Myometrial cell (primary cell): ENCODE results near the gene RND1. TPM values are rescaled to one million over a fixed set of nuclear protein-coding genes. Genes with fewer than 3 reads are reported as not detected.

Experiments used
- total RNA-seq: library from RNA; depleted of rRNA; stranded (reverse); fragments of >200 nt; gene quantifications from 2 replicates; pipeline ENCODE4 v1.2.3, GENCODE V29; 2015

Gene RND1
- 0.29 TPM in 1 of 2 replicates, not detected in the other for total RNA-seq

GRCh38 chr12:48865281-48866051 is at the start of gene RND1:
RND1 (minus strand) TSS chr12:48865870; CDS start chr12:48865767, 103 bp downstream.

DNA sequence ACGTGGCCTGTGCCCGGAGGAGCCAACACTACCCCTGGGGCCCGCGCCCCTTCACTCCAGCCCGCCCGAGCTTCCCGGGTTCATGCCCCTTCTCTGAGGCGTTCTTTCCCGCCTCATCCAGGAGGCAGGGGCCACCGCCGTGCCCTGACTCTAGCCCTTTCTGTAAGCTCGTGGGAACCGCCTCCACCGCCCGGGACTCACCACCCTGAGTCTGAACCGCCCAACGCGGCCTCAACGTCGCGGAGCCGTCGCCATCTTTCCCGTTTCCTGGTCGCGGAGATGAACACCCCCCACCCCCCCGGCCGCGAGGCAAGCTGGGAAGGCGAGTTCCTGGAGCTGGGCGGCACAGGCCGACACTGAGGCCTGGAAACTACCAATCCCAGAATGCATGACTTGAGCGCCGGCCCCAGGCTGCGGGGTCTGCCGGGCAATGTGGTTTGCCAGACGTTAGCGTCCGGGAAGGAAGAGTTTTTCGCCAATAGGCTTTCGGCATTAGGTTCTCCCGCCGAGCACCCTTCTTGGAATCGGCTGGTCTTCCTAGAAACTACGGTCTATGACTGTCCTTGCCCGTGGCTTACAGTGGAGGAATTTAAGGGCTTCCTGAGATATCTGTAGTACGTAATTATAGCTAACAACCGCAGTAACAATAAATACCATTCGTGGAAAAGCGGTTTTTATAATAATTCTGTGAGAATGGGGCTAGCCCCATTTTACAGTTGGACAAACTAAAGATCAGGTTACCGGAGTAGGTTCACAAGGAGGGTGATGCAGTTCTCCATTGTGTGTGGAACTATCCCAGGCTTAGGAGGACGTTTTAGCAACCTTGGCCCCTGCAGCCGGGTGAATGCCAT is 13.6 kb downstream of the RND1 start, which contains the start of gene DDX23:
Gene DDX23, minus strand, starts transcription at position 281 of the 851 bp plus-strand sequence. CDS start 6,381 bp downstream, outside the sequence.

GRCh38 chr12:48817873-48818830 is 47.5 kb downstream of the RND1 start, which contains the start of gene CACNB3:
CACNB3 (plus strand) TSS chr12:48818496; CDS start chr12:48818930, 434 bp downstream.

Other genes starting within 250 kb of the RND1 start
- gene KANSL2, start 183.6 kb downstream of the RND1 start, total RNA-seq = 40.1 and 57.9 TPM in 2 replicates
- gene CCNT1, start 149.2 kb downstream of the RND1 start, total RNA-seq = 16.1 and 17.4 TPM in 2 replicates
- gene ADCY6, start 76.8 kb downstream of the RND1 start, total RNA-seq = 11.8 and 14.7 TPM in 2 replicates
- 28.4 and 31.1 TPM in 2 replicates for gene CACNB3, start 47.4 kb downstream of the RND1 start, total RNA-seq
- 56.5 and 56.8 TPM in 2 replicates for gene DDX23, start 13.7 kb downstream of the RND1 start, total RNA-seq
- 70.1 and 72.3 TPM in 2 replicates for gene FKBP11, start 59.6 kb upstream of the RND1 start, total RNA-seq
- gene ARF3, start 91.6 kb upstream of the RND1 start, total RNA-seq = 88.1 and 98.3 TPM in 2 replicates
- gene WNT10B, start 105.9 kb upstream of the RND1 start, total RNA-seq = not detected in 2 replicates
- gene WNT1, start 112.5 kb upstream of the RND1 start, total RNA-seq = not detected in 2 replicates
- gene DDN, start 133.5 kb upstream of the RND1 start, total RNA-seq = not detected in 2 replicates
- 114 TPM in 2 replicates for gene PRKAG1, start 152.9 kb upstream of the RND1 start, total RNA-seq
- gene KMT2D, start 194.9 kb upstream of the RND1 start, total RNA-seq = 15.9 and 23.6 TPM in 2 replicates
- 0.58 and 3.4 TPM in 2 replicates for gene RHEBL1, start 204.1 kb upstream of the RND1 start, total RNA-seq
- not detected in 2 replicates for gene DHH, start 228.9 kb upstream of the RND1 start, total RNA-seq
- gene LMBR1L, start 245.0 kb upstream of the RND1 start, total RNA-seq = 60.3 and 97.7 TPM in 2 replicates